KBM-7 (cell line): Measurements from ENCODE around the gene ANGPT4.
"Not testable (repeated sequence)": the region's sequence is repeated elsewhere in the genome, so short reads cannot be mapped to it uniquely, and the experiment has no call there.

Experiments
- DNase-seq: peaks from one replicate; pipeline ENCODE4 v3.0.0-alpha.2; 2015
- in situ Hi-C: fragments of 300-500 bp; cut with MboI; formaldehyde crosslinking; loops from 2 replicates; pipeline ENCODE4 v1.14.3; 2020; ENCODE audit warnings: low sequenced_read_pairs, low pct_unique_long_range_greater_than_20kb, mixed read lengths

ANGPT4 gene

GRCh38 chr20:910870-911770 lies 5.0 kb downstream of the ANGPT4 start:
- DNase-seq: no peak
- in situ Hi-C loops: no loop called here

DNA sequence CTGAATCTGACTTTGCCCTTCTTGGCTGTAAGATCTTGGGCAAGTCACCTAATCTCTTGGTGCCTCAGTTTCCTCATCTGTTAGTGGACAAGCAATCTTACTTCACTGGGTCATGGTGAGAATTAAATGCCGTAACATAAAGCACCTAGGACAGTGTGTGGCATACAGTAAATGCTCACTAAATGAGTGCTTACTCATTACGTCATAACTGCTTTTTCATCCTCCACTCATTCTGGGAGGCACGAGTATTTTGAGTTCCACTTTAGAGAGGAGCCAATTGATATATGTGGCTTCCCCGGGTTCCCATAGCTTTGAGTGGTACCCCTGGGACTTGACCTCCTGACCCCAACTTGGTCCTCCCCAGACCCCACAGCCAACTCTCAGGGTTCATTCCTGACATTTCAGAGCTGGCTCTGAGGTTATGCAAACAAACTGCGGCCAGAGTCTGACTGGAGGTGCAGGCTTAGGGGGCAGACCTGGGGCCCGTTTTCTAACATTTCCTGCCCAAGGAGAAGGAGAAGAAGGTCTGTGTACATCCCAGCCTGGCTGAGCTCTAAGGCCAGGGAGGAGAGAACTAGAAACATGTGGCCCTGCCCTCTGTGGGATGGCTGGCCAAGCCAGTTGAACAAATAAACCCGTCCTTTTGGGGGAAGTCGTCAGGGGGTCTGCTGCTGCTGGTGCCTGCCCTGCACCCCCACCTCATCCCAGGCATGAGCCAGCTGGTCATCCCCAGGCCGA lies 5.8 kb downstream of the ANGPT4 start:
- in situ Hi-C loops: no loop called here
- no peak for DNase-seq

GRCh38 chr20:909641-910040 lies 6.5 kb downstream of the ANGPT4 start:
- in situ Hi-C loops: no loop called here
- no peak for DNase-seq

DNA sequence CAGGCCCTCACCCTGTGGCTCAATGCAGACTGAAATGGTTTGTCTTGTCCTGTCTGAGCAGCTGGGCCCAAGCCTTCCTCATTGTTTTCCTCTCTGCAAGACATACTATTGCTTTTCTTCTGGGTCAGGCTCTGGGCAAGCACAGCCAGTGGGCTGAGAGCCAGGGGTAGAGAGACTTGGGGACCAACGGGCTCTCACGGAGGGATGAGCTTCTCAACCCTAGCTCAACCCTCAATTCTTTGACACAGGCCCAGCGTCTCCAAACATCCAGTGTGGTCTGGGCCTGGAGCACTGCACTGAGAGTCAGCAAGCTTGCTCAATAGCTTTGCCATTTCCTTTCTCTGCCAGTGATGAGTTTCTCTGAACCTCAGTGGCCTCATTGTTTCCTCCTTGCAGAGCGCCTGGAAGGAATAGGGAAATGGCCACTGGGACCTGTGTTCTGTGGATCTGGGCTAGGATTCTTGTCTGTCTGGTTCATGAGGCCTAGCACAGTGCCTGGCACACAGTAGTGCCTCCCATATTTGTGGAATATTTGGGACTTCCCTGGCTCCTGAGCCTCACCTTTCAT lies 9.3 kb downstream of the ANGPT4 start:
- in situ Hi-C loops: no loop called here

GRCh38 chr20:906001-906520 lies 10.1 kb downstream of the ANGPT4 start:
- DNase-seq: peak; percentile 8
- in situ Hi-C loops: no loop called here

More for the DNA sequence above, 9.3 kb downstream of the ANGPT4 start:
- DNase-seq: no peak

GRCh38 chr20:905396-905961 lies 10.7 kb downstream of the ANGPT4 start:
- in situ Hi-C loops: no loop called here
- peak; percentile 78 for DNase-seq

DNA sequence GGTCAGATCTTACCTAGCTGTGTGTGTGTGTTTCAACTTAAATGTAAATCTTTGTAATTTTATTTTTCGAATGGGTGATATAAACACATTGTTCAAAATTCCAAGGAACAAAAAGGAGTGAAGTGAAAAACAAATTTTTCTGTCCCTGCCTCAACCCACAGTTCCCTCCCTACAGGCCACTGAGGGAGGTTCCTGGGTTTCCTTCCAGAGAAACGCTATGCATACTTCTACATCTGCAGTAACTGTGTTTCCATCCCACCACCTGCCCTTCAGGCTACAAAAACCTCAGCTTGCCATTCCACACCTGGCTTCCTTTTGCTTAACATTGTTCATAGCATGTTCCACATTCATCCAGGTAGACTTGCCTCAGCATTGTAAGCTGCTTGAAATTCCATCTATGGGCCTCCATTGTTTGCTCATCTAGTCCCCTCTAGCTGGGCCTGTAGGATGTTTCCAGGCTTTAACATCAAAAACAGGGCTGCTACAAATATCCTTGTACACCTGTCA lies 12.0 kb downstream of the ANGPT4 start:
- DNase-seq: no peak
- in situ Hi-C loops: no loop called here

DNA sequence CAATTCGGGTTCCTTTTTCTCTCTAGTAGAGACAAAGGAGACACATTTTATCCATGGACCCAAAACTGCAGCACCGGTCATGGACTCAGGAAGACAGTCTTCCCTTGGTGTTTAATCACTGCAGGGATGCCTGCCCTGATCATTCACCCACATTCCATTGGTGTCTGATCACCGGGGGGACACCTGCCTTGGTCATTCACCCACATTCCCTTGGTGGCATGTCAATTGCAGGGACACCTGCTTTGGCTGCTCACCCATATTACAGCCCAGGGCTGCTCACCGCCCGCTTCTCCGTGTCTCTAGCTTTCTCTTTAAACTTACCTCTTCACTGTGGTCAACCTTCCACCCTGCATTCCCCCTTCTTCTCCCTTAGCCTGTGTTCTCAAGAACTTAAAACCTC lies 18.7 kb downstream of the ANGPT4 start:
- DNase-seq, in situ Hi-C loops: not testable (repeated sequence)

DNA sequence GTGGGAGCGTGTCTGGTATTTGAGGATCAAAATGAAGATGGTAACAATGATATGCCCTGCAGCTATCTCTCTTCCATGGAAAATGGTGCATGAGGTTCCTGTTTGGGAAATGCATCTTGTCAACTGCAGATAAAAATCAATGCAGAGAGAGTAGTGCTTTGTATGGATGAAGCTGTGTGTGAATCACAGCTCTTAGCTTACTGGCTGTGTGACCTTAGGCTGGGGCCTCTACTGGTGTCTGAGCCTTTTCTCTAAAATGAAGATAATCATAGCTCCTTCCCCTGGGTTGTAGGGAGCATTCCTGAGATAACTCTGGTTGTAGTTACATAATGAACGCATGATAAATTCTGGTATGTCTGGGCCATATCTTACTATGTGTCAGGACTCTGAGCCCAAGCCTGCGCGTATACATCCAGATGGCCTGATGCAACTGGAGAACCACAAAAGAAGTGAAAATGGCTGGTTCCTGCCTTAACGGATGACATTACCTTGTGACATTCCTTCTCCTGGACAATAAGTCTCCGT lies 19.6 kb downstream of the ANGPT4 start:
- no peak for DNase-seq
- in situ Hi-C loops: no loop called here

DNA sequence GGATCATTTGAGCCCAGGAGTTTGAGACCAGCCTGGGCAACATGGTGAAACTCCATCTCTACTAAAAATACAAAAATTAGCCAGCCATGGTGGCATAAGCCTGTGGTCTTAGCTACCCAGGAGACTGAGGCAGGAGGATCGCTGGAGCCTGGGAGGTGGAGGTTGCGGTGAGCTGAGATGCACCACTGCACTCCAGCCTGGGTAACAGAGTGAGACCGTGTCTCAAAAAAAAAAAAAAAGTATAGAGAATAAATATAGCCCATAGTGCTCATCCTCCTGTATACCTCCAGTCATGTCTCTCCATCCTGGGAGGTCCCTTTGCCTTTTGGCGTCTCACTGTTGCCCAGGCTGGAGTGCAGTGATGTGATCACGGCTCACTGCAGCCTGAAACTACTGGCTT lies 23.8 kb downstream of the ANGPT4 start:
- in situ Hi-C loops, DNase-seq: not testable (repeated sequence)

GRCh38 chr20:891706-892080 lies 24.4 kb downstream of the ANGPT4 start:
- DNase-seq: no peak
- in situ Hi-C loops: no loop called here

DNA sequence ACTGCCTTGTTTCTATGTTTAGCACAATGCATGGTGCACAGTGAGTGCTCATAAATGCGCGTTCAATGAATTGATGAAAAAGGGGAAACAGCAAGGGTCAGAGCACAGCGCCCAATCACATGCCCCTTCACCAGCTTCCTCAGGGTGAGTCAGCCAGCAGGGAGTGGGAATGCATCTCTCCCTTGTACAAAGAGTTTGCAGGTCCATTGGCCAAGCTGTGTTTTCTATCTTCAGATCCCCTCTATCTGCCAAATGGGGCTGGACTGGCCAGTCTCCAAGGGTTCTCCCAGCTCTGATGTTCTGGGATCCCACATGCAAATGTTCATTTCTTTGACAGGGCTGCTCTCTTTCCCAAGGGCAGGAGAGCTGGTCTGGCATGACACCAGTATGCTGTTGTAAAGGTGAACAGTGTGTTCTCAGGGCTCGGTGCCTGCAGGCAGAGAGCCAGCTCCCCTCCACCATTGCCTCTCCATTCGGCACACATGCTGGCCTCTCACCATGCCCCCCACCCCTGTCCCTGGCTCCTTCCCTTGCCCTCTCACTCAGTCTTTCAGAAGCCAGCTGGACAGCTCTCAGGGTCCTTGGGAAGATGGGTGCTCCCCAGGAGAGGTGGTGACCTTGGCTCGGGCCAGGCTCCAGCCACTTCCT lies 25.0 kb downstream of the ANGPT4 start:
- in situ Hi-C loops: no loop called here
- peak; percentile 30 for DNase-seq

DNA sequence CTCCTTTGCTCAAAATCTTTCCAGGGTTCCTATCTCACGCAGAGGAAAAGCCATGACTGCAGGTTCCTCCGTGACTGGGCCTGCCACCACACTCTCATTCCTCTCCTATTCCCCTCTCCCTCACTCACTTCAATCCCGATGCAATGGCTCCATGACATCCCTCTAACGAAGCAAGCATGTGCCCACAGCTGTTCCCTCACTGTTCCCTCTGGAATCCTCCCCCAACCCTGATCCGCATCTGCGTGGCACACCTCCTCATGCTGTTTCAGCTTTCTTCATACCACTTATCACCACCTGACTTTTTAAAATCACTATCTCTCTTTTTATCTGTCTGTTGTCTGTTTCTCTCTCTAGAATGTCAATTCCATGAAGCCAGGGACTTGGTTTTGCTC lies 25.5 kb downstream of the ANGPT4 start:
- in situ Hi-C loops: no loop called here
- no peak for DNase-seq

DNA sequence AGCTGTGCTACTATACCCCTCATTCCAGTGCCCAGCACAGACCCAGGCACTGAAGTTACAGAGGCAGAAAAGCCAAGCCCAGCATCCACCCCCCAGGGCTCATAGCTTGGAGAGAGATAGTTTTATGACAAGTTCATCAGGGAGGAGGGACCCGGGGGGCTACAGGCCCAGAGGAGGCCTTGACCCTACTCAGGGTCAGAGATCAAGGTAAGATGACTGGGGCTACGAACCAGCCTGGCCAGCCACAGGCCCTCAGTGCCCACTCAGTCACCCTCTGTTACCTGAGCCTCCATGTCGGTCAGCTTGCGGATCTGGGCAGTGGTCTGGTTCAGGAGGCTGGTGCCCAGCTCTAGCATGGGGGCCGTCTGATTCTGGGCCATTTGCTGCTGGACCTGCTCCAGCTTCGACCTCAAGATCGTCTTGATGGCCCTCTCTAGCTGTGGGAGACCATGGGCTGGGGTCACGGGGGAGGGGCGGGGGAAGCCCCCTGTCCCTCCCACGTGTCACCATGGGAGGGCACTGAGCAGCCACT lies 26.1 kb downstream of the ANGPT4 start:
- in situ Hi-C loops: no loop called here
- DNase-seq: no peak

GRCh38 chr20:889106-889505 lies 27.0 kb downstream of the ANGPT4 start:
- in situ Hi-C loops: no loop called here
- DNase-seq: no peak

- no peak for DNase-seq
- in situ Hi-C loops: no loop called here
Observed at GRCh38 chr20:888057-888456, 28.1 kb downstream of the ANGPT4 start.

GRCh38 chr20:887137-887536 lies 29.0 kb downstream of the ANGPT4 start:
- in situ Hi-C loops: no loop called here
- no peak for DNase-seq
